GM19452 (cell line): ENCODE data around the gene SORBS2.
"Not testable (repeated sequence)": the region's sequence is repeated elsewhere in the genome, so short reads cannot be mapped to it uniquely, and the experiment has no call there.

Experiments
- ATAC-seq: cut with Tn5 transposase; IDR thresholded peaks from one replicate; pipeline ENCODE4 v1.9.1; 2021; ENCODE audit not compliant: unreplicated experiment

Gene SORBS2

GRCh38 chr4:185566972-185567371 lies 245.0 kb downstream of the SORBS2 start:
- ATAC-seq = no peak

DNA sequence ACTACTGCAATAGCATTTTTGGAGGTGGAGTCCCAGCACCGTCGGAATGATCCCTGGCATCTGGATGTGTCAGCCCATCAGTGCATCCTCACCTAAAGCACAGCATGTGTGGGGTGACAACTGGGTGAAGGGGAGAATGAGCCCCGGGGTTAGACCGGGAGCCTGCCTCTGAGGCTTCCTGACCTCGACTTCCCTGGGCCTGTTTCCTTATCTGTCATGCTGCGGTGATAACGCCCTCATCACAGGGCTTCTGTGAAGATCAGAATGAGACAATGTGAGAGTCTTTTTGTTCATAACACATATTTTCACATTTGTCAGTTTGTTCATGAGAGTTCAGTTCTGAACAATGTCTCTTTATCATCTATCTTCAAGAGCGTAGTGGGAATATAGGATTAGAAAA lies 245.6 kb downstream of the SORBS2 start:
- ATAC-seq = no peak

DNA sequence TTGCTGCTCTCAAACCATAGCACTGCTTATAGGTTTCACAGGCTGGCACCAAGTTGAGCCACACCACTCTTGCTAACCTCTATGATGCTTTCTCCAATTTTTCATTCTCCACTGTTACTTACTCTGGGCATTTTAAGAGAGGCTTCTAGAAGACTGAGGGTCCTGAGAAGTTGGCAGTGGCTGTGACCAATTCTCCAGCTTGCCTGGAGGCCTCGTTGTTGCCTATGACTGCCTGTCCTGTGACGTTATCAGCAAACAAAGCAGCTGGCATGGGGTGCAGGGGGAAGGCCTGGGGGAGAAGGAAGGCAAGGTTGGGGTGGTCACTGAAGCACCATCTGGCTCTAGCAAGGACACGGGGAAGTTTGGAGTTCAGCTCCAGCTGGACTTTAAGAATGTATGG lies 246.3 kb downstream of the SORBS2 start:
- no peak for ATAC-seq

DNA sequence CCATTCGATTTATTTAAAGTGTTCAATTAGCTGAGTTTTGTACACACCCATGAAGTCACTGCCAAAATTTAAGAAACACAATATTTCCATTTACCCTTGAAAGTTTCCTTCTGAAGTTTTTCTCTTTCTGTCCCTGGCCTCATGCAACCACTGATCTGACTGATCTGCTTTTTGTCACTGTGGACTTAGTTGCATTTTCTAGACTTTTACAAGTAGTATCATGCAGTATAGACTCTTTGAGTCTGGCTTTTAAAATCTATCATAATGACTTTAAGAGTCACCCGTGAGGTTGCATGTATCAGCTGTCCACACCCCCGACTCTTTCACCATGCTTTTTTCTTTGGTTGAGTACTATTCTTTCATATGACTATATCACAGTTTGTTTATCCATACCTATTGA lies 247.6 kb downstream of the SORBS2 start:
- no peak for ATAC-seq

GRCh38 chr4:185562531-185562930 lies 249.5 kb downstream of the SORBS2 start:
- no peak for ATAC-seq

- ATAC-seq = no peak
Measured at GRCh38 chr4:185560316-185560715, 251.7 kb downstream of the SORBS2 start.

DNA sequence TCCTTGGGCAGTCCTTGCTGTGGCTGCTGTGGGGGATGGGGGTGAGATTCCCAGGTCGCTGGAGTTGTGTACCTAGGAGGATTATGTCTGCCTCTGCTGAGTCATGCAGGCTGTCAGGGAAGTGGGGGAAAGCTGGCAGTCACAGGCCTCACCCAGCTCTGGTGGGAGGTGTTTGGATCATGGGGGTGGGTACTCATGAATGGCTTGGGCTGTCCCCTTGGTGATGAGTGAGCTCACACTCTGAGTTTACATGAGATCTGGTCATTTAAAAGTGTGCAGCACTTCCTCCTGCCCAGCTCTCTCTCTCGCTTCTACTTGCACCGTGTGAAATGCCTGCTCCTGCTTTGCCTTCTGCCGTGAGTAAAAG lies 252.1 kb downstream of the SORBS2 start:
- ATAC-seq = no peak

GRCh38 chr4:185559251-185559914 lies 252.6 kb downstream of the SORBS2 start:
- not testable (repeated sequence) for ATAC-seq

GRCh38 chr4:185554365-185555126 lies 257.4 kb downstream of the SORBS2 start:
- ATAC-seq = no peak

- ATAC-seq = no peak
Measured at GRCh38 chr4:185552254-185552653, 259.7 kb downstream of the SORBS2 start.

GRCh38 chr4:185550933-185551332 lies 261.1 kb downstream of the SORBS2 start:
- ATAC-seq = no peak

DNA sequence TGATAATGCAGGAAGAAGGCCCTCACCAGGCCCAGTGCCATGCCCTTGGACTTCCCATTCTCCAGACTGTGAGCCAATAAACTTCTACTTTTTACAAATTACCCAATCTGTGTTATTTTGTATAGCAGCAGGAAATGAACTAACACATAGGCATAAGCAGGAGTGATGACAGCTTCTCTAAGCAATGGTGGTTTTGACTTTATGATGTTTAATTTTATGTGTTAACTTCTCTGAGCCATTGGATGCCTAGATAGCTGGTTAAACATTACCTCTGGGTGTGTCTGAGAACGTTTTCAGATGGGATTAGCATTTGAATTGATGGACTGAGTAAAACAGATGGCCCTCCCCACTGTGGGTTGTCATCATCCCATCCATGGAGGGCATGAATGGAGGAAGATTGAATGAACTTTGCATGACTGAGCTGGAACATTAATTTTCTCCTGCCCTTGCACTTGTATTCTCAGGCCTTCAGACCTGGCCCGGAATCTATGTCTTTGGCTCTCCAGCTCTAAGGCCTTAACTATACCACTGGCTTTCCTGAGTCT lies 262.8 kb downstream of the SORBS2 start:
- ATAC-seq = no peak

- ATAC-seq = no peak
Measured at GRCh38 chr4:185548587-185548986, 263.4 kb downstream of the SORBS2 start.

DNA sequence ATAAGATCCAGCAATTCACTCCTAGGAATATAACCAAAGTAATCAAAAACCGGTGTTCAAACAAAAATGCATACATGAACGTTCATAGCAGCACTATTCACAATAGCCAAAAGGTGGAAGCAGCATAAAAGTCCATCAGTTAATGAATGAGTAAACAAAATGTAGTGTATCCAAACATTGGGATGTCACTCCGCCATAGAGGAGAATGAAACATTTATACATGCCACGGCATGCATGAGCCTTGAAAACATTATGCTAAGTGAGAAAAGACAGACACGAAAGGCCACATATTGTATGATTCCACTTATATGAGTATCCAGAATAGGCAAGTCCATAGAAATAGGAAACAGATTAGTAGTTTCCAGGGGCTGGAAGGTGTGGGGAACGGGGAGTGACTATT lies 265.7 kb downstream of the SORBS2 start:
- no peak for ATAC-seq

- no peak for ATAC-seq
Measured at GRCh38 chr4:185542626-185543315, 269.2 kb downstream of the SORBS2 start.

GRCh38 chr4:185541251-185541727 lies 270.7 kb downstream of the SORBS2 start:
- no peak for ATAC-seq

- no peak for ATAC-seq
Measured at GRCh38 chr4:185540487-185541120, 271.4 kb downstream of the SORBS2 start.

DNA sequence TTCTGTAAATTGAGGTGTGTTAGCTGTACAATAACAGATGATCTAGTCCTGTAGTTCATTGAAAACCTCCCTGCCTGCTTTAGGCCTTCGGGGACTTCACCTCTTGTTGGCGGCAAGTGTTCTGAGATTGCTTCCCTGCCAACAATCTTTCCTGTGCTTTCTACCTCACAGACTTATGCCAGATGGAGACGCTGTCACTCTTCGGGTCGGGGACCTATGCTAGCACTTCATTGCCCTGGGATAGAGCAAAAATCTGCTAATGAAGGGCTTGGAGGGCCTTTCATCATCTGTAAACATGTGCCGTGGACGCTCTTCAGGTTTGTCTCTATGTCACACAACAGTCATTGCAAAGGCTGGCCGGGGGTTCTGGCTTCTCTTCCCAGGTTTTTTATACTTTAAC lies 272.0 kb downstream of the SORBS2 start:
- no peak for ATAC-seq

DNA sequence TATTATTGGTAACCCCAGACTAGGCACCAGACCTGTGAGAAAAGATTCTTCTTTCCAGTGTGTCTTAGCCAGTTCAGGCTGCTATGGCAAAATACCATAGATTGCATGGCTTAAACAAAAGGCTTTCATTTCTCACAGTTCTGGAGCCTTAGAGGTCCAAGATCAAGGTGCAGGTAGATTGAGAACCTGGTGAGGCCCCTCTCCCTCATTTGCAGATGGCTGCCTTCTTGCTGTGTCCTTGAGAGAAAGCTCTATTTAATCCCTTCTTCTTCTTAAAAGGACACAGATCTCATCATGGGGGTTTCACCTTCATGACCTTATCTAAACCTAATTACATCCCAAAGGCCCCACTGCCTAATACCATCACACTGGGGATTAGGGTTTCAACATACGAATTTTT lies 273.2 kb downstream of the SORBS2 start:
- no peak for ATAC-seq

GRCh38 chr4:185536411-185536709 lies 275.6 kb downstream of the SORBS2 start:
- ATAC-seq = no peak

DNA sequence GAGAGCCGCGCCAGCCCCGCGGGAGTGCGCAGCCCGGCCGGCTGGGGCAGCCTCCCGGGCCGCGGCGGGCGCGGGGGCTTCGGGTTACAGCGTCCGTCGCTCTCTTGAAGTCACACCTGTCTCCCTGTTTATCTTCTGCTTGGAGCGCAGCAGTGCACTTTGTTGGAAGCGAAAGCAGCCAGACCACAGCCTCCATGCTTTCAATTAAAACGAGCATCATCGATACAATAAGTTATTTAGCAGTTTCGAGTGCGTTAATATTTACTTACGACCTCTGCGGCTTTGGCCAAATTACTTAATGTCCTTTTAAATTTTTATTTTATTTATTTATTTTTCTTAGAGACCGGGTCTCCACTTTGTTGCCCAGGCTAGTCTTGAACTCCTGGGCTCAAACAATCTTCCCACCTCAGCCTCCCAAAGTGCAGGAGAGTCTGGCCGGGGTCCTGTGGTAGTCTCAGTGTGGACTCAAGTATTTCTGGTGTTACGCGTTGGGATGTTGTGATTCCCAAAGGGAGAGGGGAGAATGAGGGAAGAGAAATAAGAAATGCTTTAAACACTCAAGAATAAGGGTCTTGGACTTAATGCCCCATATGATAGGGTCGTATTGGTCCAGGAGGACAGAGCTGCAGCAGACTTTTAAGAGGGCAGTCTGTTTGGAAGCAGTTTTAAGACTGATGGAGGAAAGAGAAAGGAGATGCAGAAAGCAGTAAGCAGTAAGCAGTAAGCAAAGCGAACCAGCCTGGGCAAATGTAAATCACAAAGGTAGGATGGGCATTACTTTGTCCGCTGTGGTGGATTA lies 276.2 kb downstream of the SORBS2 start:
- no peak for ATAC-seq
